ENCODE data around the gene HOMER1. TPM values are rescaled to one million over a fixed set of nuclear protein-coding genes. Genes with fewer than 3 reads are reported as not detected.

The HOMER1 gene
- total RNA-seq, 4 donors from 2014 or later: 4.9 to 10.6 (median 8.2) TPM

DNA sequence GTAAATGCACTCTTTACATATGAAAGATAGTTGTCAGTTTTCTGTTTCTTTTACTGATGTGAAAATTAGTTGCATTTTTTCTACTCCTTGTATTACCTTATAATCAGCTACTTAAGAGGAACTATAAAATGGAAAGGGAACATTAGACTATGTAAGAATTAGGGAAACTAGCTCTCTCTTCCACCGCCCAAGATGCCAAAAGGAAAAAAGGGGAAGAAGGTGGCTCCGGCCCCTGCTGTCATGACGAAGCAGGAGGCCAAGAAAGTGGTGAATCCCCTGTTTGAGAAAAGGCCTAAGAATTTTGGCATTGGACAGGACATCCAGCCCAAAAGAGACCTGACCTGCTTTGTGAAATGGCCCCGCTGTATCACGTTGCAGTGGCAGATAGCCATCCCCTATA lies 15.2 kb upstream of the HOMER1 start:
- no peaks in the 10 kb centered on the region for H3K27me3 ChIP-seq
- H3K9me3 ChIP-seq: peaks cover 0 to 8% (median 4%) of the 10 kb centered on the region in 3 donors
- TF ChIP-seq, protein P1, sequence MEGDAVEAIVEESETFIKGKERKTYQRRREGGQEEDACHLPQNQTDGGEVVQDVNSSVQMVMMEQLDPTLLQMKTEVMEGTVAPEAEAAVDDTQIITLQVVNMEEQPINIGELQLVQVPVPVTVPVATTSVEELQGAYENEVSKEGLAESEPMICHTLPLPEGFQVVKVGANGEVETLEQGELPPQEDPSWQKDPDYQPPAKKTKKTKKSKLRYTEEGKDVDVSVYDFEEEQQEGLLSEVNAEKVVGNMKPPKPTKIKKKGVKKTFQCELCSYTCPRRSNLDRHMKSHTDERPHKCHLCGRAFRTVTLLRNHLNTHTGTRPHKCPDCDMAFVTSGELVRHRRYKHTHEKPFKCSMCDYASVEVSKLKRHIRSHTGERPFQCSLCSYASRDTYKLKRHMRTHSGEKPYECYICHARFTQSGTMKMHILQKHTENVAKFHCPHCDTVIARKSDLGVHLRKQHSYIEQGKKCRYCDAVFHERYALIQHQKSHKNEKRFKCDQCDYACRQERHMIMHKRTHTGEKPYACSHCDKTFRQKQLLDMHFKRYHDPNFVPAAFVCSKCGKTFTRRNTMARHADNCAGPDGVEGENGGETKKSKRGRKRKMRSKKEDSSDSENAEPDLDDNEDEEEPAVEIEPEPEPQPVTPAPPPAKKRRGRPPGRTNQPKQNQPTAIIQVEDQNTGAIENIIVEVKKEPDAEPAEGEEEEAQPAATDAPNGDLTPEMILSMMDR (IDR thresholded peaks at IDR 0.05): no peak
- no peak for TF ChIP-seq POLR2A (IDR thresholded peaks at IDR 0.05)
- H3K4me1 ChIP-seq: no peaks in the 10 kb centered on the region
- DNase-seq: no peak
- 78 to 79% methylated on average over 5 of the region's 5 CpGs for WGBS, 2 donors
- H3K4me3 ChIP-seq: no peak overlapping the region
- H3K27ac ChIP-seq: no peak overlapping the region
- H3K36me3 ChIP-seq: no peaks in the 10 kb centered on the region
- intact Hi-C loops (cut with DNase I): no loop called here

- Histone ChIP-seq H3K4me1 (no peaks in the 10 kb centered on the region), H3K4me3 (no peak overlapping the region), H3K27me3 (no peaks in the 10 kb centered on the region), H3K9me3 (peaks cover 0 to 8% (median 4%) of the 10 kb centered on the region in 3 donors), H3K36me3 (no peaks in the 10 kb centered on the region), H3K27ac (no peak overlapping the region)
- WGBS, 2 donors: 38 to 65% methylated on average over 1 of the region's 1 CpG
- intact Hi-C loops (cut with DNase I): no loop called here
- TF ChIP-seq POLR2A (IDR thresholded peaks at IDR 0.05): no peak
- TF ChIP-seq, protein P1 (IDR thresholded peaks at IDR 0.05): no peak
- DNase-seq: no peak
Measured at GRCh38 chr5:79527431-79527830, 13.5 kb upstream of the HOMER1 start.

DNA sequence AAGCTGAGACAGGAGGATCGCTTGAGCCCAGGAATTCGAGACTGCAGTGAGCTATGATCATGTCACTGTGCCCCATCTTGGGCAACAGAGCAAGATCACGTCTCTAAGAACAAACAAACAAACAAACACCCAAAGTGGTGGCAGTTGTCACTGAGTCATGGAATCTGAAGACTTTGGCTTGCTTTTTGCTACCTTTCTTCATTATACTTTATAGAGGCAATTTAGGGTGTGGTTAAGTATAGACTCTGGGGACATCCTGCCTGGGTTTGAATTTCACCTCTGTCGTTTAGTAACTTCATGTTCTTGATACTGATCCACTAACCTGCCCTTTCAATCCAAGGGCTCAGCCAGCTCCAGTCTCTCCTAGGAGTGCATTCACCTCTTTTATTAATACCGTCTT lies 13.0 kb upstream of the HOMER1 start:
- intact Hi-C loops (cut with DNase I): no loop called here

GRCh38 chr5:79526493-79526892 lies 12.6 kb upstream of the HOMER1 start:
- Histone ChIP-seq H3K4me1 (no peaks in the 10 kb centered on the region), H3K27me3 (no peaks in the 10 kb centered on the region), H3K27ac (no peak overlapping the region), H3K9me3 (peaks cover 0 to 8% (median 4%) of the 10 kb centered on the region in 3 donors), H3K4me3 (no peak overlapping the region), H3K36me3 (no peaks in the 10 kb centered on the region)
- 55 to 67% methylated on average over 2 of the region's 2 CpGs for WGBS, 2 donors
- intact Hi-C loops (cut with DNase I): no loop called here
- TF ChIP-seq POLR2A (IDR thresholded peaks at IDR 0.05): no peak
- TF ChIP-seq, protein P1 (IDR thresholded peaks at IDR 0.05): no peak
- no peak for DNase-seq

More for the DNA sequence above, 13.0 kb upstream of the HOMER1 start:
- H3K36me3 ChIP-seq: no peaks in the 10 kb centered on the region
- DNase-seq: no peak
- H3K9me3 ChIP-seq: peaks cover 0 to 8% (median 4%) of the 10 kb centered on the region in 3 donors
- no peaks in the 10 kb centered on the region for H3K27me3 ChIP-seq
- H3K4me1 ChIP-seq: no peaks in the 10 kb centered on the region
- no peak overlapping the region for H3K4me3 ChIP-seq
- no peak for TF ChIP-seq POLR2A (IDR thresholded peaks at IDR 0.05)
- TF ChIP-seq, protein P1 (IDR thresholded peaks at IDR 0.05): no peak
- WGBS, 2 donors: 72 to 84% methylated on average over 5 of the region's 5 CpGs
- no peak overlapping the region for H3K27ac ChIP-seq

DNA sequence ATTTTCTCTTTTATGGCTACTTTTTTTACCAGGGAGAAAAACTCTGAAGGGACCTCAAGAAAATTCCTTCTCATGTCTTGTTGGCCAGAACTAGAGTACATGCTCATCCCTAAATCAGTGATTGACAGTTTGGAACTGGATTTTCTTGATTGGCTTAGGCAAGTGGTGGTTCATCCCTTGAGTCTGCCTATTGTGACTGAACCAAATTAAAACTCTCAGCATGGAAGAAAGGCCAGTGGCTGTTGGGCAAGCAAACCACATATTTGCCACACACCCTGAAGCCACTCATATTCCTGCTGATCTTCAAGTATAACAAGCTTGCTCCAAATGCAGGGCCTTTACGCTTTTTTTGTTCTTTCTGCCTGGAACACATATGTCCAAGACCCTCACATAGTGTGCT lies 7.2 kb upstream of the HOMER1 start:
- Histone ChIP-seq H3K4me3 (no peak overlapping the region), H3K9me3 (peaks cover 0 to 7% (median 4%) of the 10 kb centered on the region in 3 donors), H3K27me3 (no peaks in the 10 kb centered on the region), H3K36me3 (no peaks in the 10 kb centered on the region), H3K4me1 (no peaks in the 10 kb centered on the region), H3K27ac (no peak overlapping the region)
- intact Hi-C loops (cut with DNase I): no loop called here
- no peak for TF ChIP-seq POLR2A (IDR thresholded peaks at IDR 0.05)
- TF ChIP-seq, protein P1 (IDR thresholded peaks at IDR 0.05): no peak
- WGBS, 2 donors: 90 to 95% methylated on average over 1 of the region's 1 CpG
- DNase-seq: no peak

All from esophagus squamous epithelium (tissue), 5 donors.